Measurements from ENCODE around the gene SCD5. TPM values are rescaled to one million over a fixed set of nuclear protein-coding genes. Genes with fewer than 3 reads are reported as not detected.

The SCD5 gene
- total and polyA plus RNA-seq, 2 of the 4 experiments (the other 2 are of a cell fraction): 12.4 to 13.5 TPM

DNA sequence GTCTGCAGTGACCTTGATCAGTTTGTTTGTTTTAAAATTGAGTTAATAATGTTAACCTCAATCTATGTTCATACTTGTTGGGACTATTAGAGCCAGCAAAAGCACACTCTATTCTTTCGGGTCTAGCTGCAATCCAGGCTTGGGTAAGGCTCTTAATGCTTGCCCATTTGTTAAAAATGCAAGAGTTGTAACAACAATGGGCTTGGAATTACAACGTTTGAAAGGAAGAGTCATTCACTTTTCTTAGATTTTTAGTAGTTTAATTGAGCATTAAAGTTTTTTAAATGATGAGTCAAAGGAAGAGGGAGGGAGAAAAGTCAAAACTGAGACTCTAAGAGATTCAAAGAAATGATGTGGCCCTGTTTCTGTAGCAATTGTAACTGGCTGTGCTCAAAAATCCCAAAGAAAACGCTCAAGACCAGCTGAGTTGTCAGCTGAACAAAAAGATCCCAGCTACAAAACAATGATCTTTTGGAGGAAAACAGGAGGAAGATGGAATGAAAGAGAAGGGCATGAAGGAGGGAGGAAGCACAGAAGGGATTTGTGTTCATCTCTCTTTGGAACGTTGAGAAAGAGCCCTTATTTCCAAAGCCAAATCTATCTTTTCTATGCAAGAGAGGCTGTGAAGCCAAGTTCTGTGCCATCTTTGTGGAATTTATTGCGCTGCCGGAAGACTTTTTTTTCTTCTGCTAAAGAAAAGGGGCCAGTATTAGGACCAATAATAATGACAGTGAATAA lies 5.5 kb downstream of the SCD5 start:
- peaks cover 19% of the 10 kb centered on the region for H4K20me1 ChIP-seq (ENCODE audit: insufficient read depth, low read length)

More for the DNA sequence above, 5.5 kb downstream of the SCD5 start:
- Histone ChIP-seq H4K8ac (ENCODE audit: low read depth in 2 of 2, low read length in 2 of 2) (no peak overlapping the region), H2BK5ac (ENCODE audit: low read depth, low read length, poor library complexity, severe bottlenecking) (no peak overlapping the region), H4K91ac (ENCODE audit: insufficient read depth, low read depth, low read length) (no peak overlapping the region), H2AK5ac (ENCODE audit: low read depth, low read length) (no peak overlapping the region), H3K18ac (ENCODE audit: low read depth, low read length) (no peak overlapping the region), H3K27me3 (ENCODE audit: control insufficient read depth, insufficient read depth, low read length) (no peaks in the 10 kb centered on the region), H3K36me3 (ENCODE audit: control insufficient read depth, insufficient read depth, low read length) (0 out of 2 replicates have a peak, but pooled peaks cover 1% of the 10 kb centered on the region), H3K27ac (ENCODE audit: insufficient read depth, low read length) (no peak overlapping the region), H2BK20ac (ENCODE audit: low read depth, low read length) (no peak overlapping the region), H3K4me3 (ENCODE audit: insufficient read depth, low read depth, low read length) (no peak overlapping the region), H3K79me1 (ENCODE audit: low read depth in 1 of 2, low read length in 2 of 2) (peaks cover 33 to 46% of the 10 kb centered on the region in 2 experiments), H3K9me1 (ENCODE audit: insufficient read depth, low read length) (peaks cover 20% of the 10 kb centered on the region), H3K4ac (ENCODE audit: low read depth, low read length) (no peak overlapping the region), H3K4me1 (ENCODE audit: control insufficient read depth, insufficient read depth, low read length) (peaks cover 11% of the 10 kb centered on the region), H3K9me3 (ENCODE audit: control insufficient read depth, insufficient read depth, low read length) (no peaks in the 10 kb centered on the region), H2AK9ac (replicated peaks; ENCODE audit: low read depth, low read length, poor library complexity) (no peak overlapping the region), H2BK15ac (ENCODE audit: low read depth, low read length) (no peak overlapping the region), H3K23ac (ENCODE audit: low read depth, low read length) (0 out of 2 replicates have a peak overlapping the region, but pooled peaks have one; percentile 23), H2BK120ac (ENCODE audit: low read depth, low read length) (no peak overlapping the region), H3K9ac (ENCODE audit: low read depth, low read length) (no peak overlapping the region), H3K56ac (ENCODE audit: extremely low read depth, insufficient read depth, low read length) (no peak overlapping the region), H3K14ac (replicated peaks; ENCODE audit: low read depth, low read length) (no peak overlapping the region; the same call in 1 of the 2 replicates), H3K4me2 (ENCODE audit: low read depth, low read length) (no peak overlapping the region), H2AFZ (replicated peaks; ENCODE audit: low read length, poor library complexity) (no peak overlapping the region), H4K5ac (ENCODE audit: low read depth, low read length) (no peak overlapping the region)
- in situ Hi-C loops (cut with MboI; ENCODE audit: low sequenced_read_pairs) (no loop called here), intact Hi-C loops (cut with micrococcal nuclease) (no loop called here), dilution Hi-C loops (cut with HindIII; ENCODE audit: low sequenced_read_pairs, unreplicated experiment) (no loop called here)
- DNase-seq (peak; percentile 26), ATAC-seq (ENCODE audit: low read depth) (no peak)
- ChIA-PET CTCF (no interaction called here), POLR2A (ENCODE audit: unreplicated experiment) (no interaction called here)
- no peak for TF ChIP-seq RFX5 (IDR thresholded peaks at IDR 0.05; ENCODE audit: low read depth, low read length)
- WGBS, 2 experiments (ENCODE audit: extremely low coverage in 2 of 2, insufficient read length in 1 of 2): 17% methylated on average over 1 of the region's 6 CpGs; no CpG with 5 or more reads in 1 of the 2 experiments
- BruUV-seq (replicated peaks): no TSS peak

All from IMR-90 (cell line).